ENCODE results near the gene GALK1.

- TF ChIP-seq, protein P1, sequence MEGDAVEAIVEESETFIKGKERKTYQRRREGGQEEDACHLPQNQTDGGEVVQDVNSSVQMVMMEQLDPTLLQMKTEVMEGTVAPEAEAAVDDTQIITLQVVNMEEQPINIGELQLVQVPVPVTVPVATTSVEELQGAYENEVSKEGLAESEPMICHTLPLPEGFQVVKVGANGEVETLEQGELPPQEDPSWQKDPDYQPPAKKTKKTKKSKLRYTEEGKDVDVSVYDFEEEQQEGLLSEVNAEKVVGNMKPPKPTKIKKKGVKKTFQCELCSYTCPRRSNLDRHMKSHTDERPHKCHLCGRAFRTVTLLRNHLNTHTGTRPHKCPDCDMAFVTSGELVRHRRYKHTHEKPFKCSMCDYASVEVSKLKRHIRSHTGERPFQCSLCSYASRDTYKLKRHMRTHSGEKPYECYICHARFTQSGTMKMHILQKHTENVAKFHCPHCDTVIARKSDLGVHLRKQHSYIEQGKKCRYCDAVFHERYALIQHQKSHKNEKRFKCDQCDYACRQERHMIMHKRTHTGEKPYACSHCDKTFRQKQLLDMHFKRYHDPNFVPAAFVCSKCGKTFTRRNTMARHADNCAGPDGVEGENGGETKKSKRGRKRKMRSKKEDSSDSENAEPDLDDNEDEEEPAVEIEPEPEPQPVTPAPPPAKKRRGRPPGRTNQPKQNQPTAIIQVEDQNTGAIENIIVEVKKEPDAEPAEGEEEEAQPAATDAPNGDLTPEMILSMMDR (IDR thresholded peaks at IDR 0.05; ENCODE audit: poor library complexity) = no peak
- TF ChIP-seq EZH2 (IDR thresholded peaks at IDR 0.05; ENCODE audit: borderline replicate concordance) = no peak
These were observed 7.8 kb downstream of the GALK1 start for GRCh38 chr17:75757086-75757681.
